Keratinocyte (primary cell): ENCODE results near the gene SPDYC. TPM values are rescaled to one million over a fixed set of nuclear protein-coding genes. Genes with fewer than 3 reads are reported as not detected.

Experiments used
- DNase-seq: peaks from one replicate; pipeline ENCODE4 v3.0.0-alpha.2; 2011; ENCODE audit warnings: low read depth, missing footprints, low spot score
- FAIRE-seq: peaks from 2 replicates; lab custom pipeline; 2011; peaks lifted over from hg19 to GRCh38; lab: Jason Lieb, UNC
- H2AFZ ChIP-seq: 2 replicates; pipeline ENCODE4 v1.6.0; 2012; ENCODE audit warnings: low read length, control low read depth, inconsistent platforms; ENCODE audit not compliant: control insufficient read depth
- H3K27ac ChIP-seq: 2 replicates; pipeline ENCODE4 v1.5.1; 2011; ENCODE audit warnings: low read length; ENCODE audit not compliant: control insufficient read depth, insufficient read depth
- H3K27me3 ChIP-seq: 3 replicates; pipeline ENCODE4 v1.6.0; 2011; ENCODE audit warnings: low read length; ENCODE audit not compliant: control insufficient read depth, insufficient read depth; ENCODE audit errors: extremely low read depth
- H3K36me3 ChIP-seq, 2 experiments: 2 replicates in 1 of 2; 3 replicates in 1 of 2; pipeline ENCODE4 v1.5.1; 2011; ENCODE audit warnings: low read length in 2 of 2, mild to moderate bottlenecking in 1 of 2; ENCODE audit not compliant: control insufficient read depth in 2 of 2, insufficient read depth in 2 of 2; ENCODE audit errors: extremely low read depth in 1 of 2
- H3K4me1 ChIP-seq: 3 replicates; pipeline ENCODE4 v1.5.1; 2011; ENCODE audit warnings: low read length; ENCODE audit not compliant: control insufficient read depth, insufficient read depth; ENCODE audit errors: extremely low read depth
- H3K4me2 ChIP-seq: 3 replicates; pipeline ENCODE4 v1.6.0; 2011; ENCODE audit warnings: low read depth, low read length; ENCODE audit not compliant: control insufficient read depth, insufficient read depth; ENCODE audit errors: extremely low read depth
- H3K4me3 ChIP-seq, 3 experiments: fragments of 200-600 bp in 1 of 3; sonication (generic) in 1 of 3; 2 replicates in 2 of 3; 3 replicates in 1 of 3; pipeline ENCODE4 v1.5.1; 2011 to 2016; ENCODE audit warnings: low read length in 3 of 3, mild to moderate bottlenecking in 3 of 3, control low read depth in 2 of 3, inconsistent platforms in 1 of 3, low read depth in 1 of 3, mixed read lengths in 1 of 3, mixed run types in 1 of 3, moderate library complexity in 1 of 3; ENCODE audit not compliant: control insufficient read depth in 2 of 3, insufficient read depth in 2 of 3; ENCODE audit errors: extremely low read depth in 1 of 3
- H3K79me2 ChIP-seq: 2 replicates; pipeline ENCODE4 v1.6.0; 2012; ENCODE audit warnings: low read length; ENCODE audit not compliant: control insufficient read depth, insufficient read depth
- H3K9ac ChIP-seq: 3 replicates; pipeline ENCODE4 v1.6.0; 2011; ENCODE audit warnings: low read length; ENCODE audit not compliant: control insufficient read depth, insufficient read depth; ENCODE audit errors: extremely low read depth
- H3K9me1 ChIP-seq: 3 replicates; pipeline ENCODE4 v1.6.0; 2011; ENCODE audit warnings: low read length; ENCODE audit not compliant: control insufficient read depth, insufficient read depth; ENCODE audit errors: extremely low read depth
- H3K9me3 ChIP-seq: 2 replicates; pipeline ENCODE4 v1.5.1; 2012; ENCODE audit warnings: low read depth, low read length; ENCODE audit not compliant: control insufficient read depth
- H4K20me1 ChIP-seq: 3 replicates; pipeline ENCODE4 v1.6.0; 2011; ENCODE audit warnings: low read length; ENCODE audit not compliant: control insufficient read depth, insufficient read depth; ENCODE audit errors: extremely low read depth
- EZH2 ChIP-seq: IDR thresholded peaks from one replicate; pipeline ENCODE4 v1.6.1; 2012; ENCODE audit warnings: inconsistent platforms, mild to moderate bottlenecking, low read length, moderate library complexity
- dilution Hi-C: fragments of 300-500 bp; cut with MboI; formaldehyde crosslinking; loops from one replicate; pipeline ENCODE4 v1.7.0; 2020; ENCODE audit warnings: low sequenced_read_pairs; ENCODE audit not compliant: extremely low pct_ligation_motif_present
- polyA plus RNA-seq, 5 experiments: library from polyadenylated mRNA; depleted of rRNA in 3 of 5; stranded (reverse) in 3 of 5; stranded (forward) in 1 of 5; unstranded in 1 of 5; fragments of >200 nt; gene quantifications; 1 replicate in 1 of 5; 2 replicates in 3 of 5; 3 replicates in 1 of 5; pipeline versions ENCODE4 v1.2.1 to v1.2.3, GENCODE V29; 2011 to 2012; ENCODE audit warnings: missing spikeins in 2 of 5, low read depth in 1 of 5, low replicate concordance in 1 of 5
- TF ChIP-seq, protein P1 (sequence below), 3 experiments: IDR thresholded peaks in 1 of 3; conservative IDR thresholded peaks in 1 of 3; optimal IDR thresholded peaks in 1 of 3; 2 replicates in 2 of 3; 3 replicates in 1 of 3; pipeline versions ENCODE3 to v1.5.1; 2011; ENCODE audit warnings: low read length in 3 of 3, mild to moderate bottlenecking in 3 of 3, moderate library complexity in 2 of 3, control low read depth in 1 of 3, inconsistent platforms in 1 of 3; ENCODE audit not compliant: insufficient read depth in 2 of 3; ENCODE audit errors: extremely low read depth in 1 of 3

SPDYC gene
- polyA plus RNA-seq, 1 donor (not counting 4 experiments of a cell fraction or from before 2014, with no cell fraction given) = not detected

DNA sequence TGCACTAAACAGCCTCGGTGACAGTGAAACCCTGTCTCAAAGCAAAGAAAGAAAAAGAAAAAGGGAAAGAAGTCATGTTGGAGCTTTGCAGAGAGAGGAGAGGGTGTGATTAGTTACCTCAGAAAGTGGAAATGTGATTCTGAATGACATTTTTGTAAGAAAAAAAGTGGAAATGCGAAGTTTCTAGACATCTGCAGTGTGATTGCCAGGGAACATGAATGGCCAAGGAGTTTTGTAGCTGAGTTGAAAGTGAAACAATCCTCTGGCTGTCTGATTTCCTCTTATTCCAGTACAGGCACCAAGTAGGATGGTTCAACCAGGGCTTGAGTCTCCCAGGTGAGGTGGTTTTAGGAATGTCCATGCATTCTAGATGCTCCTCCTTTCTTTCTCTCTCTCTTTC, 17.9 kb upstream of the SPDYC start:
- Histone ChIP-seq H3K9me3 (no peaks in the 10 kb centered on the region), H3K4me1 (peaks cover 15% of the 10 kb centered on the region), H3K4me3 (no peak overlapping the region), H3K79me2 (no peaks in the 10 kb centered on the region), H3K4me2 (no peak overlapping the region), H3K36me3 (no peaks in the 10 kb centered on the region), H3K27ac (no peak overlapping the region), H3K9ac (no peak overlapping the region), H2AFZ (no peak overlapping the region), H3K27me3 (no peaks in the 10 kb centered on the region), H3K9me1 (no peaks in the 10 kb centered on the region), H4K20me1 (no peaks in the 10 kb centered on the region)
- DNase-seq (no peak), FAIRE-seq (no peak)
- TF ChIP-seq EZH2 = no peak
- TF ChIP-seq, protein P1, sequence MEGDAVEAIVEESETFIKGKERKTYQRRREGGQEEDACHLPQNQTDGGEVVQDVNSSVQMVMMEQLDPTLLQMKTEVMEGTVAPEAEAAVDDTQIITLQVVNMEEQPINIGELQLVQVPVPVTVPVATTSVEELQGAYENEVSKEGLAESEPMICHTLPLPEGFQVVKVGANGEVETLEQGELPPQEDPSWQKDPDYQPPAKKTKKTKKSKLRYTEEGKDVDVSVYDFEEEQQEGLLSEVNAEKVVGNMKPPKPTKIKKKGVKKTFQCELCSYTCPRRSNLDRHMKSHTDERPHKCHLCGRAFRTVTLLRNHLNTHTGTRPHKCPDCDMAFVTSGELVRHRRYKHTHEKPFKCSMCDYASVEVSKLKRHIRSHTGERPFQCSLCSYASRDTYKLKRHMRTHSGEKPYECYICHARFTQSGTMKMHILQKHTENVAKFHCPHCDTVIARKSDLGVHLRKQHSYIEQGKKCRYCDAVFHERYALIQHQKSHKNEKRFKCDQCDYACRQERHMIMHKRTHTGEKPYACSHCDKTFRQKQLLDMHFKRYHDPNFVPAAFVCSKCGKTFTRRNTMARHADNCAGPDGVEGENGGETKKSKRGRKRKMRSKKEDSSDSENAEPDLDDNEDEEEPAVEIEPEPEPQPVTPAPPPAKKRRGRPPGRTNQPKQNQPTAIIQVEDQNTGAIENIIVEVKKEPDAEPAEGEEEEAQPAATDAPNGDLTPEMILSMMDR (optimal IDR thresholded peaks at IDR 0.05 in 1 of 3, IDR thresholded peaks at IDR 0.05 in 1 of 3, conservative IDR thresholded peaks at IDR 0.05 in 1 of 3; ENCODE audit: extremely low read depth in 1 of 3, insufficient read depth in 2 of 3, low read length in 3 of 3) = no peak
- dilution Hi-C loops = no loop called here

DNA sequence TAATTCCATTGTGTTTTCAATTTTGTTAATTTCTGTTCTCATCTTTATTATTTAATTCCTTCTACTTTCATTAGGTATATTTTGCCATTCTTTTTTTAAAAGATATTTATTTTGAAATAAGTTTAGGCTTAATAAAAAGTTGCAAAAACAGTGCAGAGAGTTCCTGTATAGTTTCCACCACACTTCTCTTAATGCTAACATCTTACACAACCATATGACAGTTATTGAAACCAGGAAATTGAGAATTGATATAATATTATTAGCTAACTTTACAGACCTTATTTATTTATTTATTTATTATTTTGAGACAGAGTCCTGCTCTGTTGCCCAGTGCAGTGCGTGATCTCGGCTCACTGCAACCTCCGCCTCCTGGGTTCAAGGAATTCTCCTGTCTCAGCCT, 13.8 kb upstream of the SPDYC start:
- no peak overlapping the region for H3K4me2 ChIP-seq
- no peaks in the 10 kb centered on the region for H3K9me1 ChIP-seq
- no peak overlapping the region for H3K4me3 ChIP-seq
- H3K27ac ChIP-seq = no peak overlapping the region
- no peaks in the 10 kb centered on the region for H3K36me3 ChIP-seq
- TF ChIP-seq, protein P1 (optimal IDR thresholded peaks at IDR 0.05 in 1 of 3, IDR thresholded peaks at IDR 0.05 in 1 of 3, conservative IDR thresholded peaks at IDR 0.05 in 1 of 3; ENCODE audit: extremely low read depth in 1 of 3, insufficient read depth in 2 of 3, low read length in 3 of 3) = no peak
- TF ChIP-seq EZH2 = no peak
- peaks cover 3% of the 10 kb centered on the region for H3K4me1 ChIP-seq
- H3K9me3 ChIP-seq = no peaks in the 10 kb centered on the region
- no peak overlapping the region for H3K9ac ChIP-seq
- no peaks in the 10 kb centered on the region for H4K20me1 ChIP-seq
- no peak for FAIRE-seq
- dilution Hi-C loops = no loop called here
- no peak for DNase-seq
- no peaks in the 10 kb centered on the region for H3K79me2 ChIP-seq
- H3K27me3 ChIP-seq = no peaks in the 10 kb centered on the region
- H2AFZ ChIP-seq = no peak overlapping the region
